Activated CD8-positive, alpha-beta T cell treated with anti-CD3 and anti-CD28 coated beads, Interleukin-2, amount 10 ng/mL, durations not matched to agents 7 days and 5 days (primary cell): ENCODE measurements around the gene MDK. TPM values are rescaled to one million over a fixed set of nuclear protein-coding genes. Genes with fewer than 3 reads are reported as not detected.

ENCODE experiments used
- ATAC-seq: fragments of 150-1000 bp; cut with Tn5 transposase; one replicate; pipeline ENCODE4 v1.10.0; 2021; ENCODE audit warnings: moderate library complexity
- CTCF ChIA-PET: fragments of 350-600 bp; sonication (Branson Sonifier 250); formaldehyde crosslinking; loops from one replicate; lab custom pipeline; 2021; ENCODE audit warnings: antibody characterized with exemption; lab: Charles Lee
- POLR2A ChIA-PET: fragments of 350-600 bp; sonication (Branson Sonifier 250); formaldehyde crosslinking; loops from one replicate; lab custom pipeline; 2021; ENCODE audit warnings: antibody characterized with exemption; lab: Charles Lee
- DNase-seq: peaks from one replicate; pipeline ENCODE4 v3.0.0-alpha.2; 2020
- H3K27ac Mint-ChIP-seq: one replicate; pipeline ENCODE4 v1.8.0; 2021; ENCODE audit warnings: mild to moderate bottlenecking, mixed read lengths
- H3K27me3 Mint-ChIP-seq: one replicate; pipeline ENCODE4 v1.8.0; 2021; ENCODE audit warnings: low read depth, mixed read lengths
- H3K36me3 Mint-ChIP-seq: one replicate; pipeline ENCODE4 v1.8.0; 2021; ENCODE audit warnings: low read depth, mixed read lengths
- H3K4me1 Mint-ChIP-seq: one replicate; pipeline ENCODE4 v1.8.0; 2021; ENCODE audit warnings: low read depth, mixed read lengths
- H3K4me3 Mint-ChIP-seq: one replicate; pipeline ENCODE4 v1.8.0; 2021; ENCODE audit warnings: mild to moderate bottlenecking, mixed read lengths
- H3K9me3 Mint-ChIP-seq: one replicate; pipeline ENCODE4 v1.8.0; 2022; ENCODE audit warnings: mixed read lengths; ENCODE audit not compliant: insufficient read depth
- total RNA-seq, 2 experiments: library from RNA; stranded (reverse); gene quantifications; one replicate each; pipeline ENCODE4 v1.2.3, GENCODE V29; 2021

MDK gene
- total RNA-seq, 2 experiments from 2014 or later: 6.9 to 7.4 TPM

GRCh38 chr11:46413760-46414465 is 32.4 kb downstream of the MDK start:
- H3K36me3 Mint-ChIP-seq: peaks cover 34% of the 10 kb centered on the region
- H3K27ac Mint-ChIP-seq: peak overlapping the region; percentile 18

DNA sequence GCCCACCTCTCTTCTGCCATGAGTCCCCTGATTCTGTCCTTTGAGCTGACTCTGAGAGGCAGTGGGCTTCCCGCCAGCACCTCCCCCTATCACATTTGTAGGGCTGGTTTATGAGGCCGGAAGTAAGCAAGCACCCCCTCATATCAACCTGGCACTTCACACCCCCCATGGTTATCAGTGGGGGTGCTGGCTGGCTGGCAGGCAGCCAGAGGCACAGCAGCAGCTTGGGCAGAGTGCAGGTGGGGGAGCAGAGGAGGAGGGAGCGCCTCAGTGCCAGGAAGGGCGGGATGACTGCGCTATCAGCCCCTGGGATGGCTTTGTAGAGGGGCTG is 33.0 kb downstream of the MDK start:
- H3K4me3 Mint-ChIP-seq: no peak overlapping the region
- H3K9me3 Mint-ChIP-seq: no peaks in the 10 kb centered on the region
- ChIA-PET CTCF (no interaction called here), POLR2A (no interaction called here)
- no peaks in the 10 kb centered on the region for H3K27me3 Mint-ChIP-seq
- peaks cover 34% of the 10 kb centered on the region for H3K36me3 Mint-ChIP-seq
- peaks cover 24% of the 10 kb centered on the region for H3K4me1 Mint-ChIP-seq
- ATAC-seq (peak; percentile 37), DNase-seq (no peak)
- peak overlapping the region; percentile 18 for H3K27ac Mint-ChIP-seq

More at GRCh38 chr11:46413760-46414465, 32.4 kb downstream of the MDK start:
- peak; percentile 69 for ATAC-seq
- peak; percentile 30 for DNase-seq
- no peaks in the 10 kb centered on the region for H3K9me3 Mint-ChIP-seq
- no peak overlapping the region for H3K4me3 Mint-ChIP-seq
- ChIA-PET POLR2A (interaction anchor here (0.6 kb wide), 1 partner anchor 323 kb away, joined by 5 read pairs; no protein-coding TSS in a partner anchor), CTCF (interaction anchor here (0.6 to 1.6 kb wide), 2 partner anchors 116 to 175 kb away, joined by 3 read pairs; no protein-coding TSS in a partner anchor)
- no peaks in the 10 kb centered on the region for H3K27me3 Mint-ChIP-seq
- H3K4me1 Mint-ChIP-seq: peaks cover 24% of the 10 kb centered on the region

DNA sequence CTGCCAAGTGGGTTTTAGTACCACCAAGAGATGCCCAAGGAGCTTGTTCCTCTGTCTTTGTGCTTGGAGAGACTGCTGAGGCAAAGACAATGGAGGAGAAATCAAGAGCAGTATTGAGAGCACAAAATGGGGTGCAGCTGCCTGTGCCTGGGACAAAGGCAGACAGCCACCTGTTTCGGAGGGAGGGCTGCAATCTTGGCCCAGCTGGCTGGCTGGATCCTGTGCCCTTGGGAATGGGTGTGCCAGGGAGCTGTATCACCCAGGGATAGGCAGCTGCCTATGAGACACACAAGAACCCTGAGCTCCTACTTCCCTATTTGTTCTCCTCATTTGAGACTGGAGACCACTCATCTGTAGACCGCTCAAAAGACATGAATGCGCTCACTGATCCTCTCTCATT is 33.4 kb downstream of the MDK start:
- no peak overlapping the region for H3K27ac Mint-ChIP-seq
- H3K36me3 Mint-ChIP-seq: peaks cover 34% of the 10 kb centered on the region
- peaks cover 24% of the 10 kb centered on the region for H3K4me1 Mint-ChIP-seq
- H3K4me3 Mint-ChIP-seq: no peak overlapping the region
- DNase-seq (no peak), ATAC-seq (no peak)
- ChIA-PET CTCF (no interaction called here), POLR2A (no interaction called here)
- H3K27me3 Mint-ChIP-seq: no peaks in the 10 kb centered on the region
- no peaks in the 10 kb centered on the region for H3K9me3 Mint-ChIP-seq

DNA sequence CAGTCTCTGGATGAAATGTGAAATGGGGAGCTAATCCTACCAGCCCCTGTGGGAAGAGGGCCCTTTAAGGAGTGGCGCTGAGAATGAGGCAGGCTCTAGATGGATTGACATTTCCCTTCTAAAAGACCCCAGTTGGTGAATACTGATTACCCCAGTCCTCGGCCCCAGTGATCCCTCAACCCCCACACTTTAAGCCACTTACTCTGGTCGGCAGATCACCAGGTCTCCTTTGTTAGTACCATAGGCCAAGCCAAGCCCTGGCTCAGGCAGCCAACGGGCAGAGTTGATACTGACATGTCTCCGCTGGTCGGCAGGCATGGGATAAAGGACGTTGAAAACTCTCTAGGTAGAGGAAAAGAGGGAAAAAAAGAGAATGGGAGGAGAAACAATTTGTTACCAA is 36.2 kb downstream of the MDK start:
- POLR2A ChIA-PET: no interaction called here
- Mint-ChIP-seq H3K4me3 (no peak overlapping the region), H3K27me3 (no peaks in the 10 kb centered on the region), H3K36me3 (peaks cover 38% of the 10 kb centered on the region), H3K4me1 (peaks cover 24% of the 10 kb centered on the region), H3K9me3 (no peaks in the 10 kb centered on the region), H3K27ac (no peak overlapping the region)
- DNase-seq: no peak
- CTCF ChIA-PET: interaction anchor here (1.2 kb wide), 1 partner anchor 112 kb away, joined by 3 read pairs; no protein-coding TSS in a partner anchor
- ATAC-seq: no peak

DNA sequence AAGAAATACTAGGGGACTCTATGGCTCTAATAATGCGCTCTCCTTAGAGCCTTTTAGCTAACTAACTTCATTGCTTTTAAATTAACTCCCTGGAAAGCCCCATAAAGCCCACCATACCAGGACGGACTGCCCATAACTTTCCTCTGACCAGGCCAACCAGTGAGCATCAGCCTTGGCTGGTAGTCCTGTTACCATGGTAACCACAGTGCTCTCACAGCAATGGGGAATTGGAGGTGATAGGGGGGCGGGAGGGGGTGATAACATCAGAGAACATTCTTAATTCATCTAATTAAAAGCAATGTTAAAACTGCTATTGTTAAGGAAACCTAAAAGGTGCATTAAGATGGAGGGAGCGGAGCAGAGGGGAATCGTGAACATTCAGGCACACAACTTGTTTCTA is 37.3 kb downstream of the MDK start:
- H3K4me1 Mint-ChIP-seq: peaks cover 14% of the 10 kb centered on the region
- peaks cover 35% of the 10 kb centered on the region for H3K36me3 Mint-ChIP-seq
- ChIA-PET POLR2A (no interaction called here), CTCF (interaction anchor here (1.0 kb wide), 1 partner anchor 111 kb away, joined by 4 read pairs; no protein-coding TSS in a partner anchor)
- H3K27ac Mint-ChIP-seq: no peak overlapping the region
- H3K9me3 Mint-ChIP-seq: no peaks in the 10 kb centered on the region
- ATAC-seq: no peak
- H3K27me3 Mint-ChIP-seq: no peaks in the 10 kb centered on the region
- no peak overlapping the region for H3K4me3 Mint-ChIP-seq
- no peak for DNase-seq

DNA sequence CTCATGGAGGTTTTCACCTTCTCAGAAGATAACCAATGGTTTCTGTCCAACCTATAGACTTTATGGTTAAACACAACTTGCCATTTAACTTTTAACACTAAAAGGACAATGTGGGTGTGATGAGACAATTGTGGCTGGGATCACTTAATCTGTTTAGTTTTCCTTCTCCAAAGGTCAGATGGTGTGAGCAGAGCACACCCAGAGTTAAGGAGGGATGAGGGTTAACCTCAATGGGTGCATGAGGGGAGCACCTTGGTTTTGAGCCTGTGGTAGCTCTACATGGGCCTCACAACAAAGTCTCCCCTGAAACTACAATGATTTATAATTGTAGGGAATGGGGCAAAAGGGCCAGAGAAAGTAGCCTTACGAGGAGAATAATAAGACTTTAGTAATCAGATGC is 39.0 kb downstream of the MDK start:
- no peak overlapping the region for H3K4me3 Mint-ChIP-seq
- ChIA-PET POLR2A (interaction anchor here (0.7 kb wide), 1 partner anchor 82 kb away, joined by 3 read pairs; no protein-coding TSS in a partner anchor), CTCF (no interaction called here)
- H3K36me3 Mint-ChIP-seq: peaks cover 21% of the 10 kb centered on the region
- no peak for DNase-seq
- no peaks in the 10 kb centered on the region for H3K4me1 Mint-ChIP-seq
- no peak for ATAC-seq
- no peaks in the 10 kb centered on the region for H3K9me3 Mint-ChIP-seq
- H3K27me3 Mint-ChIP-seq: no peaks in the 10 kb centered on the region
- peak overlapping the region; percentile 6 for H3K27ac Mint-ChIP-seq

- no peak for ATAC-seq
- no peak for DNase-seq
- H3K4me1 Mint-ChIP-seq: no peaks in the 10 kb centered on the region
- peaks cover 15% of the 10 kb centered on the region for H3K36me3 Mint-ChIP-seq
- H3K27me3 Mint-ChIP-seq: no peaks in the 10 kb centered on the region
- H3K9me3 Mint-ChIP-seq: no peaks in the 10 kb centered on the region
- H3K27ac Mint-ChIP-seq: no peak overlapping the region
- no peak overlapping the region for H3K4me3 Mint-ChIP-seq
- POLR2A ChIA-PET: interaction anchor here (0.7 kb wide), 1 partner anchor 82 kb away, joined by 3 read pairs; no protein-coding TSS in a partner anchor
- CTCF ChIA-PET: no interaction called here
Observed at GRCh38 chr11:46421257-46421880, 39.9 kb downstream of the MDK start.

DNA sequence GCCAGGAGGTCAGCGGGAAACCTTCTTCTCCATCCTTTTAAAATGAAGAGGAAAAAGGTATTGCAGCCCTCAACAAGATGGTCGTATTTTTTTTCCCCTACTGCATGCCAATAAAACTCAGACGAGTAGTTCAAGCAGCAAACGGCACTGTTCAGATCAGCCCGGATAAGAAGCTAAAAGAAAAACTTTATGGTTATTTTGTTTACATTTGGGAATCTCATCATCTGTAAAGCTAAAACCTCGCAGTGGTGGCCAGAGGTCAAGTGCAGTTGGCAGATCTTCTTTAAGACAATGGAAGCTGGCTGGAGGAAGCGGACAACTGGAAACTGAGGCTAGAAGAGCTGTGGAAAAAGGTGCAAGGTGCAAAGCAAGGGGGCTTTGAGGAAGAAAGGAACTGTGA is 41.1 kb downstream of the MDK start:
- POLR2A ChIA-PET: no interaction called here
- DNase-seq (no peak), ATAC-seq (no peak)

DNA sequence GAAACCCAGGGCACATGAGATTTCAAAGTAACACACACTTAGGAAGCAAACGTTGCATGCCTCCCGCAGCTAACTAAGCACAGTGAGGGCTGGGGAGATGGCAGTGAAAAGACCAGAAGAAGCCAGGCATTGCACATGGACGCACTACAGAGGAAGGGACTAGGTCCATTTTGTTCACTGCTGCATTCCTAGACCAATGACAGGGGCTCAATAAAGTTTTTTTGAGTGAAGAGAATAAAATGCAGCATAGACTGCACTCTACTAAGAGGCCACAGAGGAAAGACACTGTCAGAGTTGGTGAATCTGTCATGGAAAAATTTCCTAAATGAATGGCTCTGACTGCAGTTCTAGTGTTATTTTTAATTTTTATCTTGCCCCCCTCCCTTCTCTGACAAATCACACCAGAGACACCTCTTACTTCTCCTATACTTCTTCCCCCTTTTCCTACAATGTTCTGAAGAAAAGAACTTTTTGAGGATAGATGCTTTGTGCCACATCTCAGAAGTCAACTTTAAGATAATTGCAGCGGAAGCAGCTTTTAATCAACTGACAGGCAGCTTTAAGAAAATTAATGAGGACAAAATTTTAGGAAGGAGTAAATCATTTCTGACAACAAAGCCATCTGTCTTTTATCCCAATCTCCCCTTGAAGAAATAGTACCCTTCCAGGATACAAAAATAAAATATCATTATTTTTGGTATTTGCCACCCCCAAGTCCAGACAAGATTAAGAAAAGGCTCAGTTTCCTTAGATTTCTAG is 44.9 kb downstream of the MDK start:
- peaks cover 8% of the 10 kb centered on the region for H3K36me3 Mint-ChIP-seq
- ChIA-PET CTCF (no interaction called here), POLR2A (no interaction called here)
- no peaks in the 10 kb centered on the region for H3K27me3 Mint-ChIP-seq
- ATAC-seq (no peak), DNase-seq (no peak)
- H3K27ac Mint-ChIP-seq: no peak overlapping the region
- H3K4me1 Mint-ChIP-seq: no peaks in the 10 kb centered on the region
- H3K4me3 Mint-ChIP-seq: no peak overlapping the region
- H3K9me3 Mint-ChIP-seq: no peaks in the 10 kb centered on the region

More for the DNA sequence above, 41.1 kb downstream of the MDK start:
- Mint-ChIP-seq H3K9me3 (no peaks in the 10 kb centered on the region), H3K27ac (no peak overlapping the region), H3K27me3 (no peaks in the 10 kb centered on the region), H3K4me1 (no peaks in the 10 kb centered on the region), H3K36me3 (peaks cover 8% of the 10 kb centered on the region), H3K4me3 (no peak overlapping the region)
- CTCF ChIA-PET: no interaction called here

DNA sequence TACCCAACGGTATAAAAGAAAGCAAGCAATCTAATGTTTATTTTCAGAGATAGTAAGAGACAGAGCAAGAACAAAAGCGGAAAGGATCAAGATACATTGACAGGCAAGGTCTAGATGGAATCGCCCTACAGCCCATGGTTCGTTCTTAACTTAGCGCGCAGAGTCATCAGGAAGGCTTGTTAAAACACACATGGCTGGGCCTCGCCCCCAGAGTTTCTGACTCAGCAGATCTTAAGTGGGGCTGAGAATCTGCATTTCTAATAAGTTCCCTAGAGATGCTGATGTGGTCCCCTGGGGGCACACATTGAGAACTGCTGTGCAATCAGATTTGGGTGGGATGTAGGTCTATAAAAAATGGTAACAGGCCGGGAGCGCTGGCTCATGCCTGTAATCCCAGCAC is 45.9 kb downstream of the MDK start:
- Mint-ChIP-seq H3K27me3 (no peaks in the 10 kb centered on the region), H3K27ac (no peak overlapping the region), H3K9me3 (no peaks in the 10 kb centered on the region), H3K4me1 (no peaks in the 10 kb centered on the region), H3K4me3 (no peak overlapping the region), H3K36me3 (peaks cover 11% of the 10 kb centered on the region)
- CTCF ChIA-PET: no interaction called here
- POLR2A ChIA-PET: no interaction called here
- DNase-seq (no peak), ATAC-seq (no peak)

DNA sequence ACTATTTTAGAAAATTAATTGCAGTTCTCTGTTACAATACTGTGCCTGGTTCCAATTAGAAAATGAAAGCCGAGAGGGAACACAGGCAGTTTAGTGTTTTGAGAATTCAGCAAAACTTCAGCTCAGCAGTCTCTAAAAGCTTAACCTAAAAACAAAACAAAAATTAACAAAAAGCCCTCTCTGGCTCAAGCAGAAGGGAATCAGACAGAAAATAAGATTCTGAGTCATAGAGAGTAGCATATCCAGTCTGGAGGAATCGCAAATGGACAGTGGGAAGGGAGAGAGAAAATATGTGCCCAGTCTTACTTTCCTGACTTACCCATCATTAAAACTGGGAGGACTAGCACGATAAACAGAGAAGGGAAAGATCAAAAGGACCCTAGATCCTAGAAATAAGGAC is 48.2 kb downstream of the MDK start:
- Mint-ChIP-seq H3K9me3 (no peaks in the 10 kb centered on the region), H3K4me3 (no peak overlapping the region), H3K36me3 (peaks cover 23% of the 10 kb centered on the region), H3K4me1 (no peaks in the 10 kb centered on the region), H3K27me3 (no peaks in the 10 kb centered on the region), H3K27ac (no peak overlapping the region)
- DNase-seq: no peak
- CTCF ChIA-PET: no interaction called here
- no peak for ATAC-seq
- POLR2A ChIA-PET: no interaction called here

- Mint-ChIP-seq H3K4me1 (no peaks in the 10 kb centered on the region), H3K27me3 (no peaks in the 10 kb centered on the region), H3K36me3 (peaks cover 26% of the 10 kb centered on the region), H3K9me3 (no peaks in the 10 kb centered on the region), H3K4me3 (no peak overlapping the region), H3K27ac (no peak overlapping the region)
- POLR2A ChIA-PET: interaction anchor here (0.6 kb wide), 1 partner anchor 367 kb away, joined by 3 read pairs; no protein-coding TSS in a partner anchor
- ATAC-seq (no peak), DNase-seq (no peak)
- CTCF ChIA-PET: no interaction called here
Observed at GRCh38 chr11:46431211-46431610, 49.7 kb downstream of the MDK start.
